Activated CD8-positive, alpha-beta T cell treated with anti-CD3 and anti-CD28 coated beads for 36 hours (primary cell): Measurements from ENCODE around the gene TRIM41. TPM values are rescaled to one million over a fixed set of nuclear protein-coding genes. Genes with fewer than 3 reads are reported as not detected.

Experiments
- ATAC-seq: fragments of 200-7000 bp; cut with Tn5 transposase; one replicate; pipeline ENCODE4 v1.10.0; 2021; ENCODE audit warnings: mild to moderate bottlenecking, moderate library complexity
- CTCF ChIA-PET: fragments of 350-600 bp; sonication (Branson Sonifier 250); formaldehyde crosslinking; loops from one replicate; lab custom pipeline; 2021; ENCODE audit warnings: antibody characterized with exemption; lab: Charles Lee
- POLR2A ChIA-PET: fragments of 350-600 bp; sonication (Branson Sonifier 250); formaldehyde crosslinking; loops from one replicate; lab custom pipeline; 2021; ENCODE audit warnings: antibody characterized with exemption; lab: Charles Lee
- DNase-seq: peaks from one replicate; pipeline ENCODE4 v3.0.0-alpha.2; 2020
- H3K27ac Mint-ChIP-seq: one replicate; pipeline ENCODE4 v1.8.0; 2021; ENCODE audit warnings: mild to moderate bottlenecking, mixed read lengths
- H3K27me3 Mint-ChIP-seq: one replicate; pipeline ENCODE4 v1.8.0; 2021; ENCODE audit warnings: mixed read lengths
- H3K36me3 Mint-ChIP-seq: one replicate; pipeline ENCODE4 v1.8.0; 2021; ENCODE audit warnings: low read depth, mixed read lengths
- H3K4me1 Mint-ChIP-seq: one replicate; pipeline ENCODE4 v1.8.0; 2021; ENCODE audit warnings: low read depth, mixed read lengths
- H3K4me3 Mint-ChIP-seq: one replicate; pipeline ENCODE4 v1.8.0; 2021; ENCODE audit warnings: mild to moderate bottlenecking, moderate library complexity, mixed read lengths
- H3K9me3 Mint-ChIP-seq: one replicate; pipeline ENCODE4 v1.8.0; 2021; ENCODE audit warnings: mixed read lengths
- CTCF ChIP-seq: fragments of 200-600 bp; IDR thresholded peaks from one replicate; pipeline ENCODE4 v1.8.0; 2022; ENCODE audit warnings: antibody characterized with exemption, mild to moderate bottlenecking
- intact Hi-C: fragments of 100-400 bp; cut with micrococcal nuclease; formaldehyde crosslinking; loops from one replicate; pipeline ENCODE4 v1.10.0; 2022
- total RNA-seq, 2 experiments: library from RNA; stranded (reverse); gene quantifications; one replicate each; pipeline ENCODE4 v1.2.3, GENCODE V29; 2021

TRIM41 gene
- total RNA-seq, 2 experiments from 2014 or later, result 30.6 to 31.5 TPM

GRCh38 chr5:181215997-181216989 lies 6.8 kb upstream of the TRIM41 start:
- TF ChIP-seq CTCF, result no peak
- intact Hi-C loops, result no loop called here
- H3K36me3 Mint-ChIP-seq, result peaks cover 3% of the 10 kb centered on the region
- DNase-seq (peak; percentile 58), ATAC-seq (peak; percentile 5)
- H3K27me3 Mint-ChIP-seq, result no peaks in the 10 kb centered on the region
- H3K27ac Mint-ChIP-seq, result peak overlapping the region; percentile 73
- ChIA-PET POLR2A (interaction anchor here (0.7 to 2.4 kb wide), 7 partner anchors 9 to 29 kb away, joined by 3 to 18 read pairs (median 3); no protein-coding TSS in a partner anchor), CTCF (interaction anchor here (1.0 kb wide), 2 partner anchors 9 to 27 kb away, joined by 4 to 7 read pairs; no protein-coding TSS in a partner anchor)
- peaks cover 38% of the 10 kb centered on the region for H3K4me1 Mint-ChIP-seq
- peak overlapping the region; percentile 87 for H3K4me3 Mint-ChIP-seq
- H3K9me3 Mint-ChIP-seq, result no peaks in the 10 kb centered on the region

GRCh38 chr5:181217111-181217802 lies 5.8 kb upstream of the TRIM41 start:
- DNase-seq, result peak; percentile 85
- Mint-ChIP-seq H3K9me3 (no peaks in the 10 kb centered on the region), H3K27me3 (peaks cover 5% of the 10 kb centered on the region), H3K27ac (peak overlapping the region; percentile 84), H3K4me1 (peaks cover 46% of the 10 kb centered on the region), H3K36me3 (peaks cover 6% of the 10 kb centered on the region), H3K4me3 (peak overlapping the region; percentile 87)
- ChIA-PET POLR2A (interaction anchor here (0.6 to 2.4 kb wide), 7 partner anchors 10 to 59 kb away, joined by 3 to 18 read pairs (median 3); no protein-coding TSS in a partner anchor), CTCF (no interaction called here)
- TF ChIP-seq CTCF, result peak; percentile 13
- intact Hi-C loops, result no loop called here
- ATAC-seq, result peak; percentile 4

- CTCF ChIA-PET, result no interaction called here
- intact Hi-C loops, result loop anchor here (1.0 kb wide), 1 partner anchor 10 kb away; no protein-coding TSS in a partner anchor
- H3K4me1 Mint-ChIP-seq, result peaks cover 46% of the 10 kb centered on the region
Observed at GRCh38 chr5:181217803-181218062, 5.3 kb upstream of the TRIM41 start.

GRCh38 chr5:181218795-181219124 lies 4.3 kb upstream of the TRIM41 start:
- Mint-ChIP-seq H3K4me1 (peaks cover 46% of the 10 kb centered on the region), H3K27me3 (peaks cover 5% of the 10 kb centered on the region), H3K9me3 (no peaks in the 10 kb centered on the region), H3K36me3 (peaks cover 9% of the 10 kb centered on the region), H3K27ac (peak overlapping the region; percentile 84), H3K4me3 (peak overlapping the region; percentile 87)
- CTCF ChIA-PET, result no interaction called here
- no peak for TF ChIP-seq CTCF
- POLR2A ChIA-PET, result no interaction called here
- intact Hi-C loops, result loop anchor here (1.0 kb wide), 1 partner anchor 11 kb away; no protein-coding TSS in a partner anchor
- DNase-seq (no peak), ATAC-seq (no peak)

More at GRCh38 chr5:181217803-181218062, 5.3 kb upstream of the TRIM41 start:
- peaks cover 7% of the 10 kb centered on the region for H3K36me3 Mint-ChIP-seq
- POLR2A ChIA-PET, result interaction anchor here (0.6 to 2.4 kb wide), 5 partner anchors 11 to 59 kb away, joined by 3 to 18 read pairs (median 3); no protein-coding TSS in a partner anchor
- DNase-seq (peak; percentile 55), ATAC-seq (peak; percentile 5)
- H3K27me3 Mint-ChIP-seq, result peaks cover 5% of the 10 kb centered on the region
- no peaks in the 10 kb centered on the region for H3K9me3 Mint-ChIP-seq
- H3K27ac Mint-ChIP-seq, result peak overlapping the region; percentile 84
- peak overlapping the region; percentile 87 for H3K4me3 Mint-ChIP-seq
- TF ChIP-seq CTCF, result peak; percentile 3
